SK-N-SH (cell line): ENCODE data around the gene FAM76B.

Experiments used
- EZH2phosphoT487 ChIP-seq: fragments of 200-600 bp; sonication (generic); IDR thresholded peaks from 2 replicates; pipeline ENCODE4 v1.6.1; 2017; ENCODE audit warnings: low read depth, mixed run types, mild to moderate bottlenecking, antibody characterized with exemption, moderate library complexity, borderline replicate concordance
- FOXM1 ChIP-seq: IDR thresholded peaks from 2 replicates; pipeline ENCODE4 v1.4.0; 2012; ENCODE audit warnings: low read depth, mild to moderate bottlenecking
- GABPA ChIP-seq: IDR thresholded peaks from 2 replicates; pipeline ENCODE4 v1.4.0; 2012; ENCODE audit warnings: low read depth, mild to moderate bottlenecking
- MEF2A ChIP-seq: IDR thresholded peaks from 2 replicates; pipeline ENCODE4 v1.4.0; 2012; ENCODE audit warnings: low read depth, borderline replicate concordance
- POLR2AphosphoS5 ChIP-seq: IDR thresholded peaks from 2 replicates; pipeline ENCODE4 v1.6.1; 2012; ENCODE audit warnings: low read depth, low read length
- RAD21 ChIP-seq: IDR thresholded peaks from 2 replicates; pipeline ENCODE4 v1.6.1; 2012; ENCODE audit warnings: mild to moderate bottlenecking, low read length
- SIN3A ChIP-seq: IDR thresholded peaks from 2 replicates; pipeline ENCODE4 v1.6.1; 2012; ENCODE audit warnings: low read depth, mild to moderate bottlenecking, low read length, moderate library complexity, borderline replicate concordance
- YY1 ChIP-seq: IDR thresholded peaks from 2 replicates; pipeline ENCODE4 v1.4.0; 2012; ENCODE audit warnings: low read depth, mild to moderate bottlenecking
- TF ChIP-seq, protein P1 (sequence below): fragments of 200-600 bp; sonication (generic); IDR thresholded peaks from 2 replicates; pipeline ENCODE4 v1.6.1; 2017; ENCODE audit warnings: antibody characterized with exemption, mild to moderate bottlenecking, moderate library complexity
- TF ChIP-seq, protein P2 (sequence below): IDR thresholded peaks from 2 replicates; pipeline ENCODE4 v1.6.1; 2012; ENCODE audit warnings: mild to moderate bottlenecking, low read depth, low read length, moderate library complexity
- TF ChIP-seq, protein P3 (sequence below): IDR thresholded peaks from 2 replicates; pipeline ENCODE4 v1.4.0; 2012; ENCODE audit warnings: low read depth, borderline replicate concordance
- TF ChIP-seq, protein P4 (sequence below): IDR thresholded peaks from 2 replicates; pipeline ENCODE4 v1.4.0; 2012; ENCODE audit warnings: low read depth

DNA sequence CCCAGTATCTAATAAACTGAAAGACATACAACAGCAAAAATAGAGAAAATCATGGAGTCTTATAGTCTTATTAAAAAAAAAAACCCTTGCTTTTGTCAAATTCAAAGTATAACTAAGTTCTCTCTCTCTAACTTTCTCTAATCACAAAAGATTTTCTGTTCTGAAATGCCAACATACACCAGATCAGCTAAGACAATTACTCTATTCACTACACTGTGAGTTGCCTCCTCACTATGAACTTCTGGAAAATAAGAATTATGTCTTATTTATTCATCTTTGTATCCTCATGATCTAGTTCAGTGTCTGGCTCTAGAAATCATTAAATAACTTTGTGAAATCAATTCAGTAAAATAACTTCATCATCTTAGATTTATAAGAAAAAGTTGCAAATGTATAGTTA lies 12.7 kb downstream of the FAM76B start:
- TF ChIP-seq, protein P1, sequence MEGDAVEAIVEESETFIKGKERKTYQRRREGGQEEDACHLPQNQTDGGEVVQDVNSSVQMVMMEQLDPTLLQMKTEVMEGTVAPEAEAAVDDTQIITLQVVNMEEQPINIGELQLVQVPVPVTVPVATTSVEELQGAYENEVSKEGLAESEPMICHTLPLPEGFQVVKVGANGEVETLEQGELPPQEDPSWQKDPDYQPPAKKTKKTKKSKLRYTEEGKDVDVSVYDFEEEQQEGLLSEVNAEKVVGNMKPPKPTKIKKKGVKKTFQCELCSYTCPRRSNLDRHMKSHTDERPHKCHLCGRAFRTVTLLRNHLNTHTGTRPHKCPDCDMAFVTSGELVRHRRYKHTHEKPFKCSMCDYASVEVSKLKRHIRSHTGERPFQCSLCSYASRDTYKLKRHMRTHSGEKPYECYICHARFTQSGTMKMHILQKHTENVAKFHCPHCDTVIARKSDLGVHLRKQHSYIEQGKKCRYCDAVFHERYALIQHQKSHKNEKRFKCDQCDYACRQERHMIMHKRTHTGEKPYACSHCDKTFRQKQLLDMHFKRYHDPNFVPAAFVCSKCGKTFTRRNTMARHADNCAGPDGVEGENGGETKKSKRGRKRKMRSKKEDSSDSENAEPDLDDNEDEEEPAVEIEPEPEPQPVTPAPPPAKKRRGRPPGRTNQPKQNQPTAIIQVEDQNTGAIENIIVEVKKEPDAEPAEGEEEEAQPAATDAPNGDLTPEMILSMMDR = no peak
- TF ChIP-seq, protein P2, sequence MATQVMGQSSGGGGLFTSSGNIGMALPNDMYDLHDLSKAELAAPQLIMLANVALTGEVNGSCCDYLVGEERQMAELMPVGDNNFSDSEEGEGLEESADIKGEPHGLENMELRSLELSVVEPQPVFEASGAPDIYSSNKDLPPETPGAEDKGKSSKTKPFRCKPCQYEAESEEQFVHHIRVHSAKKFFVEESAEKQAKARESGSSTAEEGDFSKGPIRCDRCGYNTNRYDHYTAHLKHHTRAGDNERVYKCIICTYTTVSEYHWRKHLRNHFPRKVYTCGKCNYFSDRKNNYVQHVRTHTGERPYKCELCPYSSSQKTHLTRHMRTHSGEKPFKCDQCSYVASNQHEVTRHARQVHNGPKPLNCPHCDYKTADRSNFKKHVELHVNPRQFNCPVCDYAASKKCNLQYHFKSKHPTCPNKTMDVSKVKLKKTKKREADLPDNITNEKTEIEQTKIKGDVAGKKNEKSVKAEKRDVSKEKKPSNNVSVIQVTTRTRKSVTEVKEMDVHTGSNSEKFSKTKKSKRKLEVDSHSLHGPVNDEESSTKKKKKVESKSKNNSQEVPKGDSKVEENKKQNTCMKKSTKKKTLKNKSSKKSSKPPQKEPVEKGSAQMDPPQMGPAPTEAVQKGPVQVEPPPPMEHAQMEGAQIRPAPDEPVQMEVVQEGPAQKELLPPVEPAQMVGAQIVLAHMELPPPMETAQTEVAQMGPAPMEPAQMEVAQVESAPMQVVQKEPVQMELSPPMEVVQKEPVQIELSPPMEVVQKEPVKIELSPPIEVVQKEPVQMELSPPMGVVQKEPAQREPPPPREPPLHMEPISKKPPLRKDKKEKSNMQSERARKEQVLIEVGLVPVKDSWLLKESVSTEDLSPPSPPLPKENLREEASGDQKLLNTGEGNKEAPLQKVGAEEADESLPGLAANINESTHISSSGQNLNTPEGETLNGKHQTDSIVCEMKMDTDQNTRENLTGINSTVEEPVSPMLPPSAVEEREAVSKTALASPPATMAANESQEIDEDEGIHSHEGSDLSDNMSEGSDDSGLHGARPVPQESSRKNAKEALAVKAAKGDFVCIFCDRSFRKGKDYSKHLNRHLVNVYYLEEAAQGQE = no peak
- TF ChIP-seq, protein P3, sequence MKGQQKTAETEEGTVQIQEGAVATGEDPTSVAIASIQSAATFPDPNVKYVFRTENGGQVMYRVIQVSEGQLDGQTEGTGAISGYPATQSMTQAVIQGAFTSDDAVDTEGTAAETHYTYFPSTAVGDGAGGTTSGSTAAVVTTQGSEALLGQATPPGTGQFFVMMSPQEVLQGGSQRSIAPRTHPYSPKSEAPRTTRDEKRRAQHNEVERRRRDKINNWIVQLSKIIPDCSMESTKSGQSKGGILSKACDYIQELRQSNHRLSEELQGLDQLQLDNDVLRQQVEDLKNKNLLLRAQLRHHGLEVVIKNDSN = no peak
- TF ChIP-seq POLR2AphosphoS5 (no peak), YY1 (no peak), MEF2A (no peak), FOXM1 (no peak), RAD21 (no peak), GABPA (no peak), EZH2phosphoT487 (no peak), SIN3A (no peak)
- TF ChIP-seq, protein P4, sequence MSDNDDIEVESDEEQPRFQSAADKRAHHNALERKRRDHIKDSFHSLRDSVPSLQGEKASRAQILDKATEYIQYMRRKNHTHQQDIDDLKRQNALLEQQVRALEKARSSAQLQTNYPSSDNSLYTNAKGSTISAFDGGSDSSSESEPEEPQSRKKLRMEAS = no peak
